IMR-90 (cell line): ENCODE data around the gene PCDHB10.
A peak's percentile ranks its signal among the peaks of the same experiment; 100 is the strongest.

Experiments
- CEBPB ChIP-seq: IDR thresholded peaks from 2 replicates; pipeline ENCODE4 v1.6.1; 2012; ENCODE audit warnings: low read depth, low read length, improper control_type of control experiment
- NFE2L2 ChIP-seq: fragments of 150-350 bp; IDR thresholded peaks from 2 replicates; pipeline ENCODE4 v1.6.1; 2016; ENCODE audit warnings: low read depth, mild to moderate bottlenecking, low read length
- RAD21 ChIP-seq: IDR thresholded peaks from 2 replicates; pipeline ENCODE4 v1.6.1; 2012; ENCODE audit warnings: low read length, improper control_type of control experiment
- RFX5 ChIP-seq: IDR thresholded peaks from 2 replicates; pipeline ENCODE4 v1.8.0; 2012; ENCODE audit warnings: low read depth, mild to moderate bottlenecking, low read length, moderate library complexity
- TF ChIP-seq, protein P1 (sequence below): conservative IDR thresholded peaks from 2 replicates; pipeline ENCODE4 v1.5.1; 2012; ENCODE audit warnings: mild to moderate bottlenecking, low read depth, low read length, improper control_type of control experiment

DNA sequence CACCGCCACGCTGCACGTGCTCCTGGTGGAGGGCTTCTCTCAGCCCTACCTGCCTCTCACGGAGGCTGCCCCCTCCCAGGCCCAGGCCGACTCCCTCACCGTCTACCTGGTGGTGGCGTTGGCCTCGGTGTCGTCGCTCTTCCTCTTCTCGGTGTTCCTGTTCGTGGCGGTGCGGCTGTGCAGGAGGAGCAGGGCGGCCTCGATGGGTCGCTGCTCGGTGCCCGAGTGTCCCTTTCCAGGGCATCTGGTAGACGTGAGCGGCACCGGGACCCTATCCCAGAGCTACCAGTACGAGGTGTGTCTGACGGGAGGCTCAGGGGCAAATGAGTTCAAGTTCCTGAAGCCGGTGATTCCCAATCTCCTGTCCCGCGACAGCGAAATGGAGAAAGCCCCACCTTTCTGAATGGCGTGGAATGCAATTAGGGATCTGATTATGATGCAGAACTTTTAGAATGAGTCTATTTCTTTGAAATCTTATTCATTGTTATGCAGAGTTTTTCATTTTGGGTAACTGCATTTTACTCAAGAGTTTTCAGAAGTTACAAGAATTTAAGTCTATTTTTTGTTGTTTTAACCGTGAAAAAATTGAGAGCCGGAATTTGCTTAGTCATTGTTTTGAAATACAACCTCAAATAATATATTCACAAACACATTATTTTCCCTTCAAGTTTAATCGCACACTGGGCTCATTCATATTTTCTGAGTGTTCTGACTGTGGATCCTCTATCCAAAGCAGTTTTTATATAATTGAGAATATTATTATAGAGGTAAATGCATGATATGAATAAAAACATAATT lies 44.6 kb downstream of the PCDHB10 start:
- TF ChIP-seq RFX5 (no peak), CEBPB (no peak), RAD21 (no peak), NFE2L2 (peak; percentile 80)
- TF ChIP-seq, protein P1, sequence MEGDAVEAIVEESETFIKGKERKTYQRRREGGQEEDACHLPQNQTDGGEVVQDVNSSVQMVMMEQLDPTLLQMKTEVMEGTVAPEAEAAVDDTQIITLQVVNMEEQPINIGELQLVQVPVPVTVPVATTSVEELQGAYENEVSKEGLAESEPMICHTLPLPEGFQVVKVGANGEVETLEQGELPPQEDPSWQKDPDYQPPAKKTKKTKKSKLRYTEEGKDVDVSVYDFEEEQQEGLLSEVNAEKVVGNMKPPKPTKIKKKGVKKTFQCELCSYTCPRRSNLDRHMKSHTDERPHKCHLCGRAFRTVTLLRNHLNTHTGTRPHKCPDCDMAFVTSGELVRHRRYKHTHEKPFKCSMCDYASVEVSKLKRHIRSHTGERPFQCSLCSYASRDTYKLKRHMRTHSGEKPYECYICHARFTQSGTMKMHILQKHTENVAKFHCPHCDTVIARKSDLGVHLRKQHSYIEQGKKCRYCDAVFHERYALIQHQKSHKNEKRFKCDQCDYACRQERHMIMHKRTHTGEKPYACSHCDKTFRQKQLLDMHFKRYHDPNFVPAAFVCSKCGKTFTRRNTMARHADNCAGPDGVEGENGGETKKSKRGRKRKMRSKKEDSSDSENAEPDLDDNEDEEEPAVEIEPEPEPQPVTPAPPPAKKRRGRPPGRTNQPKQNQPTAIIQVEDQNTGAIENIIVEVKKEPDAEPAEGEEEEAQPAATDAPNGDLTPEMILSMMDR = no peak
